KG1 (cell line): Measurements from ENCODE around the gene C12orf56.
"Not testable (repeated sequence)": the region's sequence is repeated elsewhere in the genome, so short reads cannot be mapped to it uniquely, and the experiment has no call there.

ENCODE experiments used
- DNase-seq: peaks from one replicate; lab custom pipeline; 2025; lab: John Stamatoyannopoulos, UW

Gene C12orf56

GRCh38 chr12:64236549-64236948 lies 154.0 kb downstream of the C12orf56 start:
- no peak for DNase-seq

GRCh38 chr12:64232196-64232595 lies 158.4 kb downstream of the C12orf56 start:
- no peak for DNase-seq

- no peak for DNase-seq
Observed at GRCh38 chr12:64229796-64230195, 160.8 kb downstream of the C12orf56 start.

GRCh38 chr12:64229240-64229639 lies 161.3 kb downstream of the C12orf56 start:
- no peak for DNase-seq

GRCh38 chr12:64225626-64226025 lies 164.9 kb downstream of the C12orf56 start:
- DNase-seq = no peak

GRCh38 chr12:64222009-64222765 lies 168.4 kb downstream of the C12orf56 start, which contains the start of gene KICS2:
TSS of gene KICS2 (minus strand) at chr12:64222296. CDS start at chr12:64222237, 59 bp downstream.
- DNase-seq = peak; percentile 62

- DNase-seq = no peak
Observed at GRCh38 chr12:64221651-64222008, 168.9 kb downstream of the C12orf56 start.

- no peak for DNase-seq
Observed at GRCh38 chr12:64220046-64220445, 170.5 kb downstream of the C12orf56 start.

GRCh38 chr12:64219145-64219544 lies 171.4 kb downstream of the C12orf56 start:
- no peak for DNase-seq

- DNase-seq = no peak
Observed at GRCh38 chr12:64218597-64218996, 172.0 kb downstream of the C12orf56 start.

- DNase-seq = not testable (repeated sequence)
Observed at GRCh38 chr12:64217643-64218042, 172.9 kb downstream of the C12orf56 start.

- no peak for DNase-seq
Observed at GRCh38 chr12:64216239-64216638, 174.3 kb downstream of the C12orf56 start.
